SK-N-DZ (cell line): ENCODE measurements around the gene KCNA4. TPM values are rescaled to one million over a fixed set of nuclear protein-coding genes. Genes with fewer than 3 reads are reported as not detected.
"Not testable (repeated sequence)": the region's sequence is repeated elsewhere in the genome, so short reads cannot be mapped to it uniquely, and the experiment has no call there.

Source experiments
- DNase-seq: peaks from one replicate; pipeline ENCODE4 v3.0.0-alpha.2; 2015; ENCODE audit warnings: low spot score
- polyA plus RNA-seq, 2 experiments: library from polyadenylated mRNA; depleted of rRNA; stranded (reverse); fragments of >200 nt; gene quantifications; 2 replicates each; pipeline ENCODE4 v1.2.3, GENCODE V29; 2014

The KCNA4 gene
- not detected in 2 replicates for polyA plus RNA-seq (2014; cell fraction: cytosol; rRNA removed)
- polyA plus RNA-seq (2014; cell fraction: nucleus; rRNA removed) = not detected in 2 replicates

DNA sequence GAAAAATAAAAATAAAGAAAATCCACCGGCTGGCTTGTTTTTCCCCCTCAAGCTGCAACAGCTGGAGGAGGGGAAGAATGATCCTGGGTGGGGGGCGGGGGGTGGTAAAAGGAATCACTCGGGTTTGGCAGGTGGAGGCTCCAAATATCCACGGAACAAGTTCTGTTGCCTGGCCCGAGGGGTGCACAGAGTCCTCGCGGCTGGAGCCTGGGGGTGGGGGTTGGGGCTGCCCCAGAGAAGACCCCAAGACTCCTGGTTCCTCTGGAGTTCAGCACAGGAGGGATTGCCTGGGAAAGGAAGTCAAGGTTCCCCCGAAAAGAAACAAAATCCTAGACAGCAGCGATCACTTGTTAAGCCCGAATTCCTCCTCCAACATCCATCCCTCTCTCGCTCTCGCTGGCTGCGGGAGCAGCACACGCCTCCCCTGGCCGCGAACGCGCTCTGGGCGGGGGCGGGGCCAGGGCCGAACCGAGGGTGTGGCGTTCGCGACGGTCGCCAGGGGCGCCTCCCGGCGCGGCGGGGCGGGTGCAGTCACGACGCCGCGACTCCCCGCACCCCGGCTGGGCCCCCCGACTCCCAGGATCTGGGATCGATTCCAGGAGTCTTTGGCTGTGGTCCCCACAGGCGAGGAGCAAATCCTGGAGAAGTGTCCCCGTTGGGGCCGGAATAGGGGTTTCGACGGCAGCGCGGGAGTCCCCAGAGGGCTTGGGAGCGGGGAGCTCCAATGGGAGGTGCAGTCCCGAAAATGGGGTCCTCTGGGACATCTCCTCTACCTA is at the start of gene KCNA4:
KCNA4 (minus strand) TSS at position 443 of the 776 bp plus-strand sequence. CDS start 4,352 bp downstream, outside the sequence.
- DNase-seq = peak; percentile 11

DNA sequence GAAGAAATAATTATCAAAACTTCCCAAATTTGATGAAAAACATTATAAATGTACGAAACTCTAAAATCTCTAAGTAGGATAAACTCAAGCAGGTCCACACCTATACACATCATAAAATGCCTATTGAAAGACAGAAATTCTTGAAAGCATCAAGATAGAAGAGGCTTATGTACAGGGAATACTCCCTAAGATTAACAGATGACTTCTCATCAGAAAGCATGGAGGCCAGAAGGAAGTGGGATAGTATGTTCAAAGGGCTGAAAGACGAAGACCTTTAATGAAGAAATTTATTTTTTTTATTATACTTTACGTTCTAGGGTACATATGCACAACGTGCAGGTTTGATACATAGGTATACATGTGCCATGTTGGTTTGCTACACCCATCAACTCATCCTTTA is 45.3 kb upstream of the KCNA4 start:
- DNase-seq = no peak

DNA sequence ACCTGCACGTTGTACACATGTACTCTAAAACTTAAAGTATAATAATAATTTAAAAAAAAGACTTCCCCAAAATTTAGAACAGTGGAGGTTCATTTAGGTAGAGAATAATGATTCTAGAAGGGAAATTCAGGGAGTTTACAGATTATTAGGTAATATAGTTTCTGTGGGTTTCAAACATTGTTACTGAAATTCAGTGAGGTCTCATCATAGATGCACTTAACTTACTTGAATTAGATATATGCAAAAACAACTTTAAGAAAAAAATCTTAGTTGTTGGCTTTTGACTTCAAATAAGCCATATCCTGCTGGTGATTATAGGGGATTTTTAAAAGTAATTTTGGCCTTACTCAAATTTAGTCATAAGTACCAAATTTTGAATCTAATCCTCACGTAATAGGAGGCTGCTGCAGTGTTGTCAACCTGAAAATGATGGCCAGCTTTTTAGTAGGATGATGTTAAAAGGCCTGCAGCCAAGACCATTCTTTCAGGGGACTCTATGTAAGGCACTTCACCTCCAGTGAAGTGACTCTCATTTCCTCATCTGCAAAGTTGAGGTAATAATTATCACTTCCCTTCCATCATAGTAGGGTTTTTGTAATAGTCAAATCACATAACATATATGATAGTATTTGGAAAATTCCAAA is 42.5 kb upstream of the KCNA4 start:
- no peak for DNase-seq

DNA sequence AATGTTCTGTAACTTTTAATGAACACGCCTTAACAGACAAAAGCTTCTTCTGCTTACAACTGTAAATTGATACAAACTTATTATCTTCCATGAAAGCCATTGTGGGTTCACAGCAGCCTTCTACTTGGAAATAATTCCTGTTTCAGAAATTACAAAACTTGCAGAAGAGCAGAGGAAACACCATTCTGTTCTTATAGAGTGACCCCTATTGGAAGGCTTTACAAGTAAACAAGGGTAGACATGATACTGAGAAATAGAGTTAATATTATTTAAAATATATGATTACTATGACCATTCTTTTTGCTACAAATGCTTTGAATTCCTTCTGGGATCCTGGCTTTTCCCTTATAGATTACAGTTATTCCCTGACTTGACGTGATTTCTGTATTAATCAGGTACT is 32.4 kb upstream of the KCNA4 start:
- no peak for DNase-seq

DNA sequence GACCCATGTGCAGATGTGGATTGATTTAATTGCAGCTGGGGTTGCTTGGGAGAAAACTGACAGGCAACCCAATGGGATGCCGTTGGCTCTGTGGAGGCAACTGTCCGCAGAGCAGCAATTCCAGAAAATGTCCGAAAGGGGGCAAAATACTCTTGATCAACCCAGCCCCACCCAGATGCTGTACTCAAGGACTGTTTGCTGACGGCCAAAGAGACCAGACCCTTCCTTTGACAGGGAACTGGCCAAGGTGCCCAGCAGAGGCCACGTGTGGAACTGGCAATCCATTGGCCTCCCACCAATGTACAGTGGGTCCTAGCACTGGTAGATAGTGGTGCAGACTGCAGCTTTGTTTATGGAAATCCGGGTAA is 29.7 kb upstream of the KCNA4 start:
- DNase-seq = no peak

DNA sequence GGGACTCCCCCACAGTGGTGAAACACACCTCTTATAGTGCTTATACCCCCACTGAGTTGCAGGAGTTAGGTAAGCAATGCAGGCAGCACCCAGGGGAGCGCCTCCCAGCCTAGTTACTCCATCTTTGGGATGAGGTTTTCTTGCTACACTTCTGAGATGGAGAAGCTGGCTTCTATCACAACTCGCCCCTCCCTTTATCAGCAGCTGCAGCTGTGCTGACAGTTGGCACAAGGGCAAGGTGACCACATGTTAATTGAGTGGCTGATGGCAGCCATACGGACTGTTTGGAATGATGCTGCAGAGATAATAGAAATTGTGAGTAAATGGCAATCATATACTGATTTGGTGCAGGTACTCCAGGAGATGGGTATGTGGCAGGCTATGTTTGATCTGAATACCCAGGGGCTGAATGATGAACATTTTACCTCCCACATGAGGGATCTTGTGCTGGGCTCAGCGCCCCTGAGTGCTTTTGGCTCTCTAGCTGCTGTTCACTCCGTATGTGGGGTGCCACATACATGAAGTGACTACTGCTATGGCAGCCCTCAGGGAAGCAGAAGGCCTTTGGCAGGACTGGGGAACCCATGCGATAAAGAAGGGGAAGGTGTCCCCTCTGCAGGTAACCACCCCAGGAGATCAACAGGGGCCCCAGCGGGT is 29.2 kb upstream of the KCNA4 start:
- DNase-seq = no peak

DNA sequence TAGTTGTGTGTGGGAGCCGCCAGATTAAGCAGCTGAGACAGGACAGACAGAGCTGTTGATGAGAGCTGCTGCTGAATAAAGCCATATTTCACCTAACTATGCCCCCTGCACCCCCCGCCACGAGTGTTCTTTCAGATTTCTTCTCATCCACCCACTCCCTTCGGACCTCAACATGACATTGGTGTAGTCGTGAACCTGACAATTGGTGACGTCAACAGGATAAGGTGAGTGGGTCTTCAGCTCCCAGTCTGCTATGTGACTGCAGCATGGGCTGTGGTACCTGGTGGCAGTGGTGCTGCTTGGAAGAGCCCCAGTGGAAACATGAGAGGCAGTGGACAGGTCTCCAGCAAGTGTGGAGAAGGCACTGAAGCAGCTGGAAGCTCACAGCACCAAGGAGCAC is 28.3 kb upstream of the KCNA4 start:
- DNase-seq = no peak

DNA sequence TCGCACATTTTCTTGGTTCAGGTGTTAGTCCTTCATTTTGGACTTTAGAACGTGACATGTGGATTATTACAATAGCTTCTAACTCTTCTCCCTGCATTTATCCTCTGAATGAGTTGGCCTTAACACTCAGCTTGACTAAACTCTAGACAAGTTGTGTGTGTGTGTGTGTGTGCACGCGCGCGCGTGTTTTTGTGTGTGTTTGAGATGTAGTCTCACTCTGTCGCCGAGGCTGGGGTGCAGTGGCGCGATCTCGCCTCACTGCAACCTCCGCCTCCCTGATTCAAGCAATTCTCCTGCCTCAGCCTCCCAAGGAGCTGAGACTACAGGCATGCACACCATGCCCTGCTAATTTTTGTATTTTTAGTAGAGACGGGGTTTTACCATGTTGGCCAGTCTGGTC is 24.3 kb upstream of the KCNA4 start:
- DNase-seq = no peak

DNA sequence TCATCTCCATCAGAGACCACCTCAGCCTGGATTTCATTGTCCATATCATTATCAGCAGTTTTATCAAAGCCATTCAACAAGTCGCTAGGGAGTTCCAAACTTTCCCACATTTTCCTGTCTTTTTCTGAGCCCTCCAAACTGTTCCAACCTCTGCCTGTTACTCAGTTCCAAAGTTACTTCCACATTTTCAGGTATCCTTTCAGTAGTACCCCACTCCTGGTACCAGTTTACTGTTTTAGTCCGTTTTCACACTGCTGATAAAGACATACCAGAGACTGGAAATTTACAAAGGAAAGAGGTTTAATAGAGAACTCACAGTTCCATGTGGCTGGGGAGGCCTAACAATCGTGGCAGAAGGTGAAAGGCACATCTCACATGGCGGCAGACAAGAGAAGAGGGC is 17.9 kb upstream of the KCNA4 start:
- not testable (repeated sequence) for DNase-seq

DNA sequence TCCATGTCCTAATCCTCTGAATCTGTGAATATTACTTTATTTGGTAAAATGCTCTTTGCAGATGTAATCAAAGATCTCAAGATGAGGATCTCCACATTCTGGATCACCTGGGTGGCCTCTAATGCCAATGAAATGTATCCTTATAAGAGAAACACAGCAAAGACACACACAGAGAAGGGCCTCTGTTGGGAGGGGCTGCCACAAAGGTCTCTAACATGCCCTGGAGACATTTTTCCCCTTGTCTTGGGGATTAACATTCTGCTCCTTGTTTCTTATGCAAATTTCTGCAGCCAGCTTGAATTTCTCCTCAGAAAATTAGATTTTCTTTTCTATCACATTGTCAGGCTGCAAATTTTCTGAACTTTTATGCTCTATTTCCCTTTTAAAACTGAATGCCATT is 17.3 kb upstream of the KCNA4 start:
- not testable (repeated sequence) for DNase-seq

DNA sequence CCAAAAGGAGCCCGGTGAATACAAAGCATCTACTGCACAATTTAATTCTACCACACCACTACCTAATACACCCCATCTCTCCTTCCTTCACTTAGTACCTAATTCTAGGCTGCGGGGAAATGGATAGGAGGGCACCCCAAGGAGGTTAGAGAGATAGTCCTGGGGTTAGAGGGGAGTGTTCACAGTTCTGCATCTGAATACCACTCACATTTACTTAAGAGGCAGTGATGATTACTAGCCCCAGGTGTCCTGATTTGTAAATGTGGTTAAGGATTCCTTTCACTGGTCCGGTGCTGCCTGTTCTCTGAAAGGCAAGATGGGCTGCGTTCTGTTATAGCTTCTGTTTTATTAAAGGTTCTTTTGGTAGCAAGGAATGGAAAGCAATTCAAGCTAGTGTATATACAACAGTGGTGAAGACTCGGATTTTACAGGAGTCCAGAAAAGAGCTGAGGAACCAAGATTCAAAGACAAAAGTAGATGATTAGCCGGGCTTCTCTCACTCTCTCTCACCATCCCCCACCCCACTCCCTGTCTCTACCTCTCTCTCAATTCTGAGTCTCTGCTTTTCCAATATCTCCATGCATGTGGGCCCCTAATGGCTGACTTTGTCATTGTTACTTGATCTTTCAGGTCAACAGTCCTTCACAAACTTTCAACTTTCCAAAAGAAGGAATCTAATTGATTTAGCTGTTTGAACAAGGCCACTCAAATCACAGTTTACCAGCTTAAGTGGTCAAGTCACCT is 8.7 kb upstream of the KCNA4 start:
- DNase-seq = no peak

DNA sequence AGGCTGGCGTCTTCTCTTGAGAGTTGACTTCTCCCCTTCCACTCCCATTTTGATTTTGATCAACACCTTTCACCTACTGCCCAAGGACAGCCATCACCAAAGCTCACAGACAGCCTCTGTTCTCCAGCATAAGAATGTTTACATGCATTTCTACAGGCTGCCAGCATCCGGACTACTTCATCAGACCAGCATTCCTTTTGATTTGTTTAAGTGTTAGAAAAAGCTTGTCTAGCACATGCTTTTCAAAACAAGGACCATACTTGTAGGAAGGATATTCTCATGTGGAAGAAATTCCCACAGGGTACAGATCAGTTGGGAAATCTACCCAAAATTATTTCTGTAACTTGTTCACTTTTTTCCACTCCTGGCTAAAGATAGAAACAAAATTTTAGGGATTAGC is 6.2 kb upstream of the KCNA4 start:
- DNase-seq = no peak

DNA sequence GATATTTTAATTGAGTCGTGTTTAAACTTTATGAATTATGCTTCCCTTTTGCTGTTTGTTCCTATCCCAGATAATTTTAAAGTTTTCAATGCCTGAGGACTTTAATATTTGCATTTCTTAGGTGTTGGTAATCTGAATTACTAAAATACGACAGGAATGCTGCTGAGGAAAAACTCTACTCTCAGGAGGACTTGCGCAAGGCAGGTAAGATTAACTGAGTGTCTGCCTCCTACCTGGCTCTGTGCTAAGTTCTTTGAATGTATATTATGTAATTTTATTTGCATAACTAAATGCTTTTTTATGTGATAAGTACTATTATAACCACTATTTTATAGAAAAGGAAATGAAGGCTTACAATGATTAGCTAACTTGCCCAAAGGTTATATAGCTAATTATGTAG is 2.7 kb upstream of the KCNA4 start:
- DNase-seq = no peak

DNA sequence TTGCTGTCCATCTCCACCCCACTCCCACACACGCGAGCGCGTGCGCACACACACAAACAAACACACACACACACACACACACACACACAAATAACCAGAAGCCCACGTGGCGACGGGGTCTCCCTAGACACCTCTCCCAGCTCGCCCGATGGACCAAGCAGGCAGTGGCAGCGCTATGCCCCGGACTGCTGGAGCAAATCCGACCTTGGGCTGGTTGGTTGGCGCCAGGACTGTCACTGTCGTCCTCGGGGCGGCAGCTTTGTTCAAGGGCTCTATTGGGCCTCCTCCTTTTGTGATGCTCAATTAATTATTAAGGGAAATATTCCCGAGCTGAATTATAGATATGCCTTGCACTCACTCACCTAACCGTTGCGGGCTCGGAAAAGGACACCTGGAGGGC is 1.7 kb upstream of the KCNA4 start:
- DNase-seq = no peak

DNA sequence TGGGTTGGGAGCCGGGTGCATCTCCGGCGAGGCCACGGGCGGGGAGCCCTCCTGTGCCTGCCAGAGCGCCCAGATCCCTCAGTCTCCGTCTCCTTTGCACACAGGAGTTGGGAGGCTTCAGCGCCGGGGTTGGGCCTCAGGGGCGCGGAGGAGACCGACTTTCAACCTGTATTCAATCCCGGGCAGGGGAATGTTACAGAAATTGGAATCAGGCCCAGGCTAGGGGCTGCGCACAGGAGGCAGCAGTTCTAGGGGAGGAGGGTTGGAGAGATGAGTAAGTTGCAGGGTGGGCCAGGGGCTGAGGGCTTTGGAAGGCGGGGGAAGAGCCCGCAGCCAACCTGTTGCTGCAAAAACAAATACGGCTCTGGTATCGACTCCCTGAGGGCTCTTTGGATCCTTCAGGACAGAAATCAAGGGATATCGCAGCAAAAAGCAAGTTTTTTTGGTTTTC is 640 bp upstream of the KCNA4 start:
- DNase-seq = no peak

DNA sequence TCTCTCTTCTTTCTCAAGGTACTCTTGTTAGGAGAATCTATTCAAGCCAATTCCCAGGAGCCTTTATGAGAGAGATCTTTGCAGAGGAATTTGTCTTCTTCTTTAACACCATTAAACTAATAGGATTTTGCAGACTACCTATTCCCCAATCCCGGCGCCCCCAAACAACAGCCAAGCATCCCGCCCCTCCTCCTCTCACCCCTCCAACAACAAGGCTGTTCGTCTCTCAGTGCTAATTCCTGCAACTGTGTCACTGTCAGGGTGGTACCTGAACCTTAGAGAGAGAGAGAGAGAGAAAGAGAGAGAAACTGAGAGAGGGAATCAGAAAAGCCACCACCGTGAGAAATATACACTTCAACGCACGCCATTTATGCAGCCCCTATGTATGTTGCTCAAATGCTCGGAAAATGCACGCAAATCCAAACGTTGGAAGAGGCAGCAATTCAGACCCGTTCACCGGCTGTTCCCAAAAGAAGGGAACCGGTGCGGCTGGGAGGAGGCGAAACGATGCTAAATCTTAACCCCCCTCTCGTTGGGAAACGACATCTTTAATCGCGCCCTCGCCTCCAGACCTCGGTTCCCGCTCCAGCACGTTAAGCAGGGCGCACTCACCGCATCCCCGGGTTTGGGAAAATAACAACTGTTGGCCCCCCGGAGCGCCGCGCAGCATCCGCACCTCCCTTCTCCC is 961 bp downstream of the KCNA4 start:
- DNase-seq = no peak

DNA sequence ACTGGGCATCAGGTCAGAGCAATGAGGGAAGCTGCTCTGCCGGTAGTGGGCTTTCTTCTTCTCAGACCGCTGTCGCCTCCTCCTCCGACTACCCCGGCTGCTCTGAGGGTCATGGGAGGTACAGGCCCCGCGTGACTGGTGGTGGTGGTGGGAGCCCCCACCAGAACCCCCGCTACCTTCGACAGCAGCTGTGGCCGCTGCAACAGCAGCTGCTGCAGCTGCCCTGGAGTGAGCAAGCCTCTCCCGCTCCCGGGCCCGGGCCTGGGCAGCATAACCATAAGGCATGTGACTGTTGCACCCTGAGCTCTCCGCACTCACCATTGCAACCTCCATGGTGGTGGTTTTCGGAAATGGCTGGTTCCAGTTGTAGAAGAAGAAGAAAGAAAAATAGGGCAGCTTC is 4.5 kb downstream of the KCNA4 start:
- no peak for DNase-seq

DNA sequence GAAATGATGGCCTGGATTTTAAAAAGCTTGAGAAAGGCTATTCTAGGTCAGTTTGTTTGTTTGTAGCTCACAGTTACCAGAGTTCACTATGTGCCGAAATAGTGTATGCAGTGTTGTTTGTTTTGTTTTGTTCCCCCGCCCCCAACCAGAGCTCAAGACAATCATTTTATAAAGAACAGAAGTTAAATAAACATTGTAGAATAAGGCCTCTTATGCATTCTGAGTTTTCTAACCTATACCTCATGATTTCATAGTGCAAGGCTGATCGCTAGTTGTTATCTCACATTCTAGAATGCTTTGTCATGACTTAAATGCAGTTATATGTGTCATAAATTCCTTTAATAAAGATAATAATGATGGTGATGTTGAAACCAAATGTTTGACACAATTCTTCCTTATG is 7.8 kb downstream of the KCNA4 start:
- DNase-seq = no peak

DNA sequence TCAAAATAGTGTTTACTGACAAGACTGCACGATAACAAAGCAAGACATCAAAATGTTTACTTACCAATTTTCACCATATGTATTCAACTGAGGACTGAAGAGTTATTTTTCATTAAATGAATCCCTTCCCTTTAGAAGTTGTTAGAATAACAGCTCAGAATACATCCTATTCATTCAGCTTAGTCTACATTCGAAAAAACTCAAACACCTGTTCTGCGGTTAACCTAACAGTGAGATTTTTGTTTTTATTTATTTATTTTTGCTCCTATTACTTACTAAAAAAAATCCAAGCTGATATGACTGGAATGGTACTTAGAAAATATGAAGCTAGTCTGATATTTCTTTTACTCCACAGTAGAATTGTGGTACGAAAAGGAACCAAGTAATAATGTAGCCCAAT is 10.0 kb downstream of the KCNA4 start:
- no peak for DNase-seq

DNA sequence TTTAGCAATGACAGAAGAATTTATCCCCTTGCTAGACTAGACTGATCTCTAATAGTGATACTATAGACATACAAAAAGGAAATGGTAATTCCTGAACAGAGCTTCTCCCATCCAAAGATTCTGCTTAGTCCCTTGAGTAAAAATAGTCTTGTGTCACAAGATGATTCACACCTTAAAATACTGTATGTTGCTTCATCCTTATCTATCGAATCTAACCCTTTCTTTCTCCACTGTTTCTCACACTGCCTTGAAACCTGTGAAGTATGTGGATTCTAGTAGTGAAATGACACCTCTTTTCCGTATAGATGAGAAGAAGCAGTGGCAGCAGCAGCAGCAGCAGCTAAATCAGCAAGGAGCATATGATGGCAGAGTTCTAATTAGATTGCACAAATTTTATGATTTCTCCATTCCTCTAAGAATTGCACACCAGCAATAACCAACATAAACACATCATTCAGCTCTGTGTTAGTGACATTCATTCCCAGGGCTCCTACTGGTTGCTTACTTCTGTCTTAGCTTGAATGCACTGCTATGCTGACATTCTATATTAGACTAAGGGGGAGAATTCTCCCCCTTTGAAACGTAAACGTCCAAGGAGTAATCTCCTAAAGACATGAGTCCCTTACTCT is 14.6 kb downstream of the KCNA4 start:
- no peak for DNase-seq
